Tracheal epithelial cell (primary cell): Measurements from ENCODE around the gene ATP8A2. TPM values are rescaled to one million over a fixed set of nuclear protein-coding genes. Genes with fewer than 3 reads are reported as not detected.

Experiments
- total RNA-seq: library from RNA; depleted of rRNA; stranded (reverse); fragments of >200 nt; gene quantifications from 2 replicates; pipeline ENCODE4 v1.2.1, GENCODE V29; 2014

Gene ATP8A2
- under 0.01 and 2.2 TPM in 2 replicates for total RNA-seq

DNA sequence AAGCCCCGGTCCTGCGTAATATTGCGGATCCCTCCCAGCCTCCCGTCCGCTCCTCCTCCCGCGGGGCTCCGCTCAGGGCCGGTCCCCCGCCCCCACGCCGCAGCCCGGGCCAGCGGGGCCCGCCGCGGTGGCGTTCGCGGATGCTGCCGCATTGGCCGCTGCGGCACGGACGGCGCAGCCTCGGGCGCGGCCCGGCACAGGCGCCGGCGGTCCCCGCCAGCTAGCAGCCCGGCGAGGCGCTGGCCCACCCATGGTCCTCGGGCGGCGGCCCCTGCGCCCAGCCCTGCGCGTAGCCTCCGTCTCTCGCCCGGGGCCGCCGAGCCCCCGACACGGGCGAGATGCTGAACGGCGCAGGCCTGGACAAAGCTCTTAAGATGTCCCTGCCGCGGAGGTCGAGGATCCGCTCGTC lies at the start of gene ATP8A2:
Gene ATP8A2, plus strand, starts transcription at position 100 of the 409 bp plus-strand sequence. Its CDS starts 239 bp downstream, at position 339.

GRCh38 chr13:26051657-26052311 lies 680.0 kb downstream of the ATP8A2 start, which contains the start of gene SHISA2:
TSS of gene SHISA2 (minus strand) at chr13:26052016. CDS start at chr13:26050975, 1,041 bp downstream.

Other genes starting within 250 kb of the ATP8A2 start
- not detected in 2 replicates for gene AMER2, start 199.7 kb upstream of the ATP8A2 start, total RNA-seq
- gene MTMR6, start 84.5 kb upstream of the ATP8A2 start, total RNA-seq, result 20.7 and 31.6 TPM in 2 replicates
- 144 and 145 TPM in 2 replicates for gene NUP58, start 70.3 kb upstream of the ATP8A2 start, total RNA-seq